HepG2 (cell line): ENCODE results near the gene STARD8. TPM values are rescaled to one million over a fixed set of nuclear protein-coding genes. Genes with fewer than 3 reads are reported as not detected.

Source experiments
- ATAC-seq: fragments of 200-7000 bp; cut with Tn5 transposase; 3 replicates; pipeline ENCODE4 v1.9.1; 2020; ENCODE audit warnings: mild to moderate bottlenecking, moderate library complexity
- BruUV-seq: library from RNA; stranded (reverse); fragments of 400-500 nt; replicated peaks from 2 replicates; lab custom pipeline; 2021; lab: Mats Ljungman, UMichigan
- CTCF ChIA-PET: fragments of 300-600 bp; formaldehyde crosslinking; extraction: SDS; loops from one replicate; lab custom pipeline; 2021; ENCODE audit warnings: low total read pairs, inconsistent platforms, low intra/inter-chr PET ratio; lab: Yijun Ruan, JAX
- POLR2A ChIA-PET: fragments of 350-600 bp; sonication (Branson Sonifier 250); formaldehyde crosslinking; loops from one replicate; lab custom pipeline; 2020; ENCODE audit warnings: antibody characterized with exemption, inconsistent platforms; lab: Yijun Ruan, JAX
- DNase-seq: peaks from one replicate; pipeline ENCODE4 v3.0.0-alpha.2; 2015; ENCODE audit warnings: low spot score
- FAIRE-seq: peaks from 3 replicates; lab custom pipeline; 2011; peaks lifted over from hg19 to GRCh38; lab: Jason Lieb, UNC
- H2AFZ ChIP-seq: one replicate; pipeline ENCODE4 v1.6.1; 2011; ENCODE audit warnings: low read length, inconsistent platforms
- H3K27ac ChIP-seq: fragments of 300-600 bp; 3 replicates; pipeline ENCODE4 v1.8.0; 2011; ENCODE audit warnings: mixed run types, mild to moderate bottlenecking, mixed read lengths, low read length, inconsistent platforms; ENCODE audit not compliant: insufficient read depth; ENCODE audit errors: extremely low read length
- H3K27me3 ChIP-seq, 2 experiments: fragments of 200-600 bp in 1 of 2; 2 replicates in 1 of 2; 3 replicates in 1 of 2; pipeline versions ENCODE4 v1.6.0 to v1.8.0; 2011; ENCODE audit warnings: low read length in 2 of 2, mild to moderate bottlenecking in 2 of 2, moderate library complexity in 2 of 2, inconsistent platforms in 1 of 2; ENCODE audit not compliant: insufficient read depth in 2 of 2, control insufficient read depth in 1 of 2
- H3K36me3 ChIP-seq, 2 experiments: fragments of 200-600 bp in 1 of 2; replicated peaks in 1 of 2; 2 replicates in 1 of 2; 3 replicates in 1 of 2; pipeline versions ENCODE4 v1.5.1 to v1.8.0; 2011; ENCODE audit warnings: low read length in 2 of 2, inconsistent platforms in 1 of 2; ENCODE audit not compliant: insufficient read depth in 2 of 2, control insufficient read depth in 1 of 2
- H3K4me1 ChIP-seq: 2 replicates; pipeline ENCODE4 v1.5.1; 2012; ENCODE audit warnings: low read length, inconsistent platforms; ENCODE audit not compliant: insufficient read depth
- H3K4me2 ChIP-seq: 2 replicates; pipeline ENCODE4 v1.6.0; 2011; ENCODE audit warnings: low read depth, low read length, inconsistent platforms
- H3K4me3 ChIP-seq, 3 experiments: fragments of 200-600 bp in 1 of 3; sonication (generic), shearing (Covaris generic) in 1 of 3; replicated peaks in 1 of 3; 2 replicates each; pipeline ENCODE4 v1.5.1; 2011 to 2016; ENCODE audit warnings: low read length in 3 of 3, inconsistent platforms in 2 of 3, low read depth in 2 of 3, mild to moderate bottlenecking in 2 of 3, control low read depth in 1 of 3, mixed read lengths in 1 of 3; ENCODE audit not compliant: insufficient read depth in 1 of 3
- H3K79me2 ChIP-seq: one replicate; pipeline ENCODE4 v1.6.1; 2011; ENCODE audit warnings: low read length, inconsistent platforms; ENCODE audit not compliant: insufficient read depth
- H3K9ac ChIP-seq: 2 replicates; pipeline ENCODE4 v1.6.0; 2011; ENCODE audit warnings: mild to moderate bottlenecking, low read depth, low read length, inconsistent platforms; ENCODE audit not compliant: insufficient read depth
- H3K9me3 ChIP-seq: 2 replicates; pipeline ENCODE4 v1.5.1; 2012; ENCODE audit warnings: mild to moderate bottlenecking, low read length
- H4K20me1 ChIP-seq: 2 replicates; pipeline ENCODE4 v1.6.0; 2011; ENCODE audit warnings: inconsistent platforms, mild to moderate bottlenecking, low read length, moderate library complexity; ENCODE audit not compliant: insufficient read depth
- AGO2 ChIP-seq: fragments of 200-400 bp; formaldehyde crosslinking; optimal IDR thresholded peaks from 2 replicates; pipeline ENCODE3; 2017; ENCODE audit warnings: mild to moderate bottlenecking, low read depth, low read length, moderate library complexity
- KLF11 ChIP-seq: IDR thresholded peaks from 2 replicates; pipeline ENCODE4 v1.6.1; 2016; ENCODE audit warnings: missing compliant biosample characterization
- MTF2 ChIP-seq: sonication (generic); formaldehyde crosslinking; IDR thresholded peaks from 2 replicates; pipeline ENCODE4 v1.5.0; 2020; ENCODE audit warnings: missing genetic modification reagents, borderline replicate concordance
- MXI1 ChIP-seq: IDR thresholded peaks from 3 replicates; pipeline ENCODE4 v1.6.1; 2012; ENCODE audit warnings: low read depth, low read length, inconsistent platforms, borderline replicate concordance
- TOPORS ChIP-seq: sonication (generic); formaldehyde crosslinking; IDR thresholded peaks from 2 replicates; pipeline ENCODE4 v1.8.0; 2023; ENCODE audit warnings: mild to moderate bottlenecking, missing genetic modification reagents
- YEATS2 ChIP-seq: sonication (generic); formaldehyde crosslinking; IDR thresholded peaks from 2 replicates; pipeline ENCODE4 v1.4.0; 2020; ENCODE audit warnings: missing genetic modification reagents, borderline replicate concordance
- ZBTB42 ChIP-seq: sonication (generic); formaldehyde crosslinking; IDR thresholded peaks from 2 replicates; pipeline ENCODE4 v1.5.0; 2020; ENCODE audit warnings: mild to moderate bottlenecking, missing genetic modification reagents
- ZNF292 ChIP-seq: sonication (generic); formaldehyde crosslinking; IDR thresholded peaks from 2 replicates; pipeline ENCODE4 v1.8.1; 2022; ENCODE audit warnings: mild to moderate bottlenecking, low read depth, missing genetic modification reagents, borderline replicate concordance
- ZNF362 ChIP-seq: sonication (generic); formaldehyde crosslinking; IDR thresholded peaks from 2 replicates; pipeline ENCODE4 v1.4.0; 2020; ENCODE audit warnings: missing genetic modification reagents, mild to moderate bottlenecking, borderline replicate concordance
- ZNF530 ChIP-seq: sonication (generic); formaldehyde crosslinking; IDR thresholded peaks from 2 replicates; pipeline ENCODE4 v1.5.0; 2020; ENCODE audit warnings: low read depth, mild to moderate bottlenecking, missing genetic modification reagents
- ZNF710 ChIP-seq: sonication (generic); formaldehyde crosslinking; IDR thresholded peaks from 2 replicates; pipeline ENCODE4 v1.5.0; 2020; ENCODE audit warnings: mild to moderate bottlenecking, missing genetic modification reagents, borderline replicate concordance
- WGBS: methylation state at CpG from one replicate; pipeline ENCODE4 v1.1.6; 2017; ENCODE audit warnings: low lambda C conversion rate; 5-methylcytosine and 5-hydroxymethylcytosine counted together
- in situ Hi-C: cut with HindIII; loops from 2 replicates; pipeline ENCODE4 v1.10.0; 2017; ENCODE audit warnings: low pct_unique_long_range_greater_than_20kb; ENCODE audit not compliant: extremely low pct_ligation_motif_present
- intact Hi-C: fragments of 100-400 bp; cut with micrococcal nuclease; formaldehyde crosslinking; loops from one replicate; pipeline ENCODE4 v1.10.0; 2022; ENCODE audit not compliant: unreplicated experiment
- polyA plus RNA-seq, 8 experiments: library from polyadenylated mRNA; depleted of rRNA in 3 of 8; stranded (reverse) in 7 of 8; unstranded in 1 of 8; fragments of >200 nt; fragmentation: Illumina TruSeq in 4 of 8; extraction: Trizol in 4 of 8; gene quantifications; 2 replicates each; pipeline versions ENCODE4 v1.2.1 to v1.2.3, GENCODE V29; 2011 to 2016; ENCODE audit warnings: low read depth in 4 of 8, missing spikeins in 1 of 8, mixed read lengths in 1 of 8; ENCODE audit not compliant: insufficient read depth in 1 of 8
- total RNA-seq, 5 experiments: library from RNA; depleted of rRNA; stranded (reverse); fragments of >200 nt; fragmentation: Illumina TruSeq; extraction: Trizol; gene quantifications; 2 replicates each; pipeline ENCODE4 v1.2.3, GENCODE V29; 2016; ENCODE audit warnings: low read depth in 1 of 5

The STARD8 gene
- total and polyA plus RNA-seq, 2 of the 13 experiments (the other 11 are each of a cell fraction or from before 2014, with no cell fraction given) = 0.02 to 0.09 TPM

DNA sequence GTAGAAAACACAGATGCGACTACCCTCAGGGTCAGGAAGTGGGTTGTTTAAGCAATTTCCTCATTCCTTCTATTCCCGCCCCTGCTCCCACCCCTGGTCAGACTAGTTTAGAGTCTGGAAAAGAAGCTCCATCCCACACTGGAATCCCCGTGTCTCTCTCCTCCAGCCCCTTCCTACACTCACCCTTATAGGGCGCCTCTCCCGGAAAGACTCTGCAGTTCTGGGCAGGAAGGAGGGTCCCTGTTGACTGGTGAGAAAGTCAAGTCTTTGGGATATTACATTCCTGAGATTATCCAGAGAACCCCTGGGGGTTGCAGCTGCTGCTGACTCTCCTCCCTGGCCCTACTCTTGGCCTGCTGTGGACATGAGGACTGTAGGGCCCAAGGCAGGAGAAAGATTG, 11.9 kb downstream of the STARD8 start (continued):
- TF ChIP-seq ZNF710 (CRISPR knock-in tag) (no peak), MTF2 (CRISPR knock-in tag) (no peak)

GRCh38 chrX:68659786-68660185, 12.3 kb downstream of the STARD8 start:
- FAIRE-seq (no peak), DNase-seq (no peak), ATAC-seq (no peak)
- Histone ChIP-seq H3K4me3 (no peak overlapping the region), H4K20me1 (no peaks in the 10 kb centered on the region), H3K27me3 (0 out of 5 replicates have a peak, but pooled peaks cover 0 to 1% of the 10 kb centered on the region in 2 experiments), H3K4me1 (no peaks in the 10 kb centered on the region), H3K27ac (no peak overlapping the region), H2AFZ (no peak overlapping the region), H3K4me2 (no peak overlapping the region), H3K9me3 (no peaks in the 10 kb centered on the region), H3K9ac (no peak overlapping the region), H3K36me3 (no peaks in the 10 kb centered on the region), H3K79me2 (no peaks in the 10 kb centered on the region)
- in situ Hi-C loops = no loop called here
- intact Hi-C loops = no loop called here
- ChIA-PET POLR2A (no interaction called here), CTCF (no interaction called here)
- BruUV-seq = no TSS peak
- TF ChIP-seq AGO2 = no peak
- no peak for TF ChIP-seq ZNF530 (CRISPR knock-in tag)
- no peak for TF ChIP-seq YEATS2 (CRISPR knock-in tag)
- TF ChIP-seq ZNF292 (CRISPR knock-in tag) = no peak
- TF ChIP-seq ZBTB42 (CRISPR knock-in tag) = no peak
- no peak for TF ChIP-seq KLF11 (CRISPR knock-in tag)
- TF ChIP-seq MXI1 = no peak
- no peak for TF ChIP-seq TOPORS (CRISPR knock-in tag)
- TF ChIP-seq ZNF362 (CRISPR knock-in tag) = no peak
- 0% methylated on average over 3 of the region's 3 CpGs for WGBS
